ENCODE results near the gene HHLA2.

GRCh38 chr3:108406063-108406660, 109.8 kb downstream of the HHLA2 start:
- TF ChIP-seq CTCF (IDR thresholded peaks at IDR 0.05): no peak
- TF ChIP-seq POLR2A (IDR thresholded peaks at IDR 0.05): no peak
- TF ChIP-seq EP300 (IDR thresholded peaks at IDR 0.05): no peak
